Measurements from ENCODE around the gene ZNF883. TPM values are rescaled to one million over a fixed set of nuclear protein-coding genes. Genes with fewer than 3 reads are reported as not detected.

Gene ZNF883
- total and polyA plus RNA-seq, 9 of the 15 experiments (the other 6 are each of a cell fraction or from before 2014, with no cell fraction given), result 1.00 to 5.7 (median 3.7) TPM

DNA sequence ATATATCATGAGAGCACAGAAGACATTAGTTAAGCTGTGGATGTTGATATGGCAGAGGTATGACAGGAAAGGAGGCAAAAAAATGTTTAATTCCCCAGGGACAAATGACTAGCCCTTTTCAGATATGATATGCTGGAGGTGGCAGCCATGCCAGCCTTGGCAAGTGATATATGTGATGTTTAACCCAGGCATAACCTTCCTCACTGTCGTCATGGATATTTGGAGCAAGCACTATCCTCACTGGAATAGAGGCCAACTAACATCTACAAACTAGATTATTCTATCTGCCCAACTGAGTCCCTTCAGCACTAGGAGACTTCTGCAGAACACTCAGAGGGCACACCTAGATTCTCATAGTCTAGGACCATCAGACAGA, 94.0 kb downstream of the ZNF883 start:
- 0% methylated on average over 1 of the region's 1 CpG for WGBS (ENCODE audit: insufficient coverage, low coverage, missing lambda C conversion rate)
- no peaks in the 10 kb centered on the region for H4K20me1 ChIP-seq (replicated peaks; ENCODE audit: control insufficient read depth, insufficient read depth, low read length)
- no peaks in the 10 kb centered on the region for H3K79me2 ChIP-seq (ENCODE audit: control insufficient read depth, insufficient read depth, low read length)
- no peak overlapping the region for H3K9ac ChIP-seq (ENCODE audit: insufficient read depth in 1 of 2, low read depth in 2 of 2, low read length in 2 of 2)
- H3K4me3 ChIP-seq, result no peak overlapping the region
- H3K4me1 ChIP-seq (replicated peaks in 1 of 2; ENCODE audit: control insufficient read depth in 2 of 2, insufficient read depth in 2 of 2, low read length in 2 of 2), result no peaks in the 10 kb centered on the region; a peak in 1 of 5 replicates
- H3K9me3 ChIP-seq (replicated peaks; ENCODE audit: control insufficient read depth, insufficient read depth, low read depth, low read length), result no peaks in the 10 kb centered on the region
- H3K27me3 ChIP-seq (ENCODE audit: control insufficient read depth in 2 of 2, insufficient read depth in 2 of 2, low read length in 2 of 2), result peaks cover 0 to 8% of the 10 kb centered on the region in 2 experiments; a peak in 1 of 5 replicates
- ChIA-PET CTCF (ENCODE audit: low intra/inter-chr PET ratio) (no interaction called here), POLR2A (interaction anchor here (0.6 kb wide), 1 partner anchor 9 kb away, joined by 3 read pairs; no protein-coding TSS in a partner anchor)
- BruUV-seq (replicated peaks), result no TSS peak
- no peak for ATAC-seq
- H3K27ac ChIP-seq (ENCODE audit: extremely low read depth, low read depth, low read length), result no peak overlapping the region
- H3K36me3 ChIP-seq (ENCODE audit: control insufficient read depth, insufficient read depth, low read length), result no peaks in the 10 kb centered on the region
- no peak for FAIRE-seq
- in situ Hi-C loops (cut with MboI), result no loop called here
- H2AFZ ChIP-seq (ENCODE audit: low read depth, low read length), result no peak overlapping the region
- intact Hi-C loops (cut with micrococcal nuclease), result no loop called here
- no peak for DNase-seq (ENCODE audit: extremely low read depth in 1 of 4, low spot score in 3 of 4)
- TF ChIP-seq IRF2 (CRISPR knock-in tag; IDR thresholded peaks at IDR 0.05), result no peak
- no peak for TF ChIP-seq ZNF444 (CRISPR knock-in tag; IDR thresholded peaks at IDR 0.05)
- TF ChIP-seq TCF3 (CRISPR knock-in tag; IDR thresholded peaks at IDR 0.05), result no peak
- TF ChIP-seq, protein P1, sequence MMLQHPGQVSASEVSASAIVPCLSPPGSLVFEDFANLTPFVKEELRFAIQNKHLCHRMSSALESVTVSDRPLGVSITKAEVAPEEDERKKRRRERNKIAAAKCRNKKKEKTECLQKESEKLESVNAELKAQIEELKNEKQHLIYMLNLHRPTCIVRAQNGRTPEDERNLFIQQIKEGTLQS (IDR thresholded peaks at IDR 0.05), result no peak
- TF ChIP-seq, protein P1 (CRISPR knock-in tag; conservative IDR thresholded peaks at IDR 0.05), result no peak
- TF ChIP-seq, protein P2, sequence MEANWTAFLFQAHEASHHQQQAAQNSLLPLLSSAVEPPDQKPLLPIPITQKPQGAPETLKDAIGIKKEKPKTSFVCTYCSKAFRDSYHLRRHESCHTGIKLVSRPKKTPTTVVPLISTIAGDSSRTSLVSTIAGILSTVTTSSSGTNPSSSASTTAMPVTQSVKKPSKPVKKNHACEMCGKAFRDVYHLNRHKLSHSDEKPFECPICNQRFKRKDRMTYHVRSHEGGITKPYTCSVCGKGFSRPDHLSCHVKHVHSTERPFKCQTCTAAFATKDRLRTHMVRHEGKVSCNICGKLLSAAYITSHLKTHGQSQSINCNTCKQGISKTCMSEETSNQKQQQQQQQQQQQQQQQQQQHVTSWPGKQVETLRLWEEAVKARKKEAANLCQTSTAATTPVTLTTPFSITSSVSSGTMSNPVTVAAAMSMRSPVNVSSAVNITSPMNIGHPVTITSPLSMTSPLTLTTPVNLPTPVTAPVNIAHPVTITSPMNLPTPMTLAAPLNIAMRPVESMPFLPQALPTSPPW (CRISPR knock-in tag; IDR thresholded peaks at IDR 0.05), result no peak
- TF ChIP-seq, protein P3, sequence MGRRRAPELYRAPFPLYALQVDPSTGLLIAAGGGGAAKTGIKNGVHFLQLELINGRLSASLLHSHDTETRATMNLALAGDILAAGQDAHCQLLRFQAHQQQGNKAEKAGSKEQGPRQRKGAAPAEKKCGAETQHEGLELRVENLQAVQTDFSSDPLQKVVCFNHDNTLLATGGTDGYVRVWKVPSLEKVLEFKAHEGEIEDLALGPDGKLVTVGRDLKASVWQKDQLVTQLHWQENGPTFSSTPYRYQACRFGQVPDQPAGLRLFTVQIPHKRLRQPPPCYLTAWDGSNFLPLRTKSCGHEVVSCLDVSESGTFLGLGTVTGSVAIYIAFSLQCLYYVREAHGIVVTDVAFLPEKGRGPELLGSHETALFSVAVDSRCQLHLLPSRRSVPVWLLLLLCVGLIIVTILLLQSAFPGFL (CRISPR knock-in tag; IDR thresholded peaks at IDR 0.05), result no peak
- TF ChIP-seq CCAR2 (IDR thresholded peaks at IDR 0.05; ENCODE audit: low read depth, low read length), result no peak
- TF ChIP-seq, protein P4, sequence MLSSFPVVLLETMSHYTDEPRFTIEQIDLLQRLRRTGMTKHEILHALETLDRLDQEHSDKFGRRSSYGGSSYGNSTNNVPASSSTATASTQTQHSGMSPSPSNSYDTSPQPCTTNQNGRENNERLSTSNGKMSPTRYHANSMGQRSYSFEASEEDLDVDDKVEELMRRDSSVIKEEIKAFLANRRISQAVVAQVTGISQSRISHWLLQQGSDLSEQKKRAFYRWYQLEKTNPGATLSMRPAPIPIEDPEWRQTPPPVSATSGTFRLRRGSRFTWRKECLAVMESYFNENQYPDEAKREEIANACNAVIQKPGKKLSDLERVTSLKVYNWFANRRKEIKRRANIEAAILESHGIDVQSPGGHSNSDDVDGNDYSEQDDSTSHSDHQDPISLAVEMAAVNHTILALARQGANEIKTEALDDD (IDR thresholded peaks at IDR 0.05), result no peak
- no peak overlapping the region for H3K4me2 ChIP-seq (ENCODE audit: insufficient read depth, low read length)
- H3K9me1 ChIP-seq (ENCODE audit: control insufficient read depth, insufficient read depth, low read length), result no peaks in the 10 kb centered on the region

Data from K562 (cell line).